LHCN-M2 (cell line): Measurements from ENCODE around the gene LIPJ. TPM values are rescaled to one million over a fixed set of nuclear protein-coding genes. Genes with fewer than 3 reads are reported as not detected.

Experiments
- DNase-seq: peaks from one replicate; pipeline ENCODE4 v3.0.0-alpha.2; 2012; ENCODE audit warnings: low read depth
- total RNA-seq: library from RNA; depleted of rRNA; stranded (reverse); fragments of >200 nt; gene quantifications from 2 replicates; pipeline ENCODE4 v1.2.3, GENCODE V29; 2014; rRNA removed

LIPJ gene
- total RNA-seq, 1 experiment from 2014 or later = not detected

GRCh38 chr10:88594482-88594881 is 7.9 kb downstream of the LIPJ start:
- no peak for DNase-seq

- no peak for DNase-seq
These were observed 11.5 kb downstream of the LIPJ start for GRCh38 chr10:88598055-88598454.

GRCh38 chr10:88608052-88608732 is 21.6 kb downstream of the LIPJ start:
- no peak for DNase-seq

GRCh38 chr10:88608780-88609179 is 22.2 kb downstream of the LIPJ start:
- peak; percentile 18 for DNase-seq

DNA sequence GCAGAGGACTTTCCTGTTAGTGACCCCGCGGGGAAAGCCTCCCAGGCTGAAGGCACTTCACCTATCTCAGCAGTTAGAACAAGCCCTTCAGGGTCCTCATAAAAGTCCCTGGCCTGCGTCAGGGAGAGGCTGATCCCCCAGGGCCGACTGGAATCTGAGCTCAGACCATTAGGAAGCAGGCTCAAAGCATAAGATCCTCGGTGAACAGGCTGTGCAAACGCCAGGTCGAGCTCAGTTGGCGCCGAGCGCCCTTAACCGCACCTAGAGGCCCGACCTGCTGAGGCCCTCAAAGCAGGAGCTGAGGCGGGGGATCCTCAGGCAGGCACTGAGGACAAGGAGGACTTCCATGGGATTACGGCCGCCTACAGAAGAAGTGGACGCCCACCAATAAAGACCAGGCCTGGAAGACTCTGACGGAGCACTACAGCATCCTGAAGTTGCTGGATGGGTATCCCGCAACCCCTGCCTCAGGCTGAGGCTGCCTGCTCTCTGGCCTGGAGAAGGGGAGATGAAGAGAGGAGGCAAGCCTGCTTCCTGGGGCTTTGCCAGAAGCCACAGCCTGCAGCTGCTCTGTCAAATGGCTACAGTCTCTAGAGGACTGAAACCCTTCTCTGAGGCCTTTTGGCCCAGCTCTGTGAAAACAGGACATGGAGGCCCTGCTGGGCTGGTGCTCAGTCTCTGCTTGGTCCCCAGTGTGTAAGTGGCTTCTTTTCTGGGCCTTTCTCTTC is 29.9 kb downstream of the LIPJ start:
- peak; percentile 80 for DNase-seq

DNA sequence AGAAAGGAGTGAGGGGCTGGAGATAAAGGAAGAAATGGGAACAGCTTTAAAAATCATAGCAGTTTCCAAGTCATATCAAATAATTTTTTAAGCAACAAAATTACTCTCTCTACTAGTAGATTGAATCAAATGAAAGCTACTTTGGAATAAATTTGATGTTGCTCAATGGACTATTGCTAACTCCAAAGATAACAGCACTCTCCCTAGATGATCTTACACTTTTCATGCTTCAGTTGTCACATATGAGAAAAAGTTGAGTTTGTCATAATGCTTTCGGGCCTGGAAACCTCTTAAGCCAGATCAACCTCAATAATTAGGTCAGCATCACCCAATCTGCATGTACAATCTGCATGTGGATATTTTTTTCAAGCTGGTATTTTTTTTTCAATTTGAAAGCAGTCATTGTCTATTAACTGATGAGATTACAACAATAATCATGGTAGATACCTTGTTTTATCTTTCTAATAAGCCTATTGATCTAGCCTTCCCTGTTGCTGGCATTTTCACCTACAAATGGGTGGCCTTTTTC is 31.3 kb downstream of the LIPJ start:
- no peak for DNase-seq

- DNase-seq = no peak
These were observed 31.9 kb downstream of the LIPJ start for GRCh38 chr10:88618496-88618895.

GRCh38 chr10:88620441-88620840 is 33.9 kb downstream of the LIPJ start:
- DNase-seq = peak; percentile 75

DNA sequence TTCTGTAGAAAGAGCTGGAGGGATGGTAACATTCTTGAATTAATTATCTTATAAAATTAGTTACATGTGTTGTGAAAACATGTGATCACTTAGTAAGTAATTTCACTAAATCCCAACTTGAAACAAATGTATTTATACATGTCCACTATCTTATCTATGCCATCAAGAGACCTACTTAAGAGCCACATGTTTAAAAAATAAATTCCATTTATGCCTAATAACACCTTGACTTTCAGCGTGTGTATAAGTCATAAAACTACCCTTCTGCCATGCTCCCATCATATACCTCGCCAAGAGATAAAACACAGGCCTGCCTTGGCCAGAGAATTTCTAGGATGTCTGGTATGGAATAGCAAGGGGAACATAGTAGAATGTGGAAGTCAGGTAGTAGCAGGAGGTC is 37.3 kb downstream of the LIPJ start:
- no peak for DNase-seq

- no peak for DNase-seq
These were observed 38.3 kb downstream of the LIPJ start for GRCh38 chr10:88624840-88625239.

DNA sequence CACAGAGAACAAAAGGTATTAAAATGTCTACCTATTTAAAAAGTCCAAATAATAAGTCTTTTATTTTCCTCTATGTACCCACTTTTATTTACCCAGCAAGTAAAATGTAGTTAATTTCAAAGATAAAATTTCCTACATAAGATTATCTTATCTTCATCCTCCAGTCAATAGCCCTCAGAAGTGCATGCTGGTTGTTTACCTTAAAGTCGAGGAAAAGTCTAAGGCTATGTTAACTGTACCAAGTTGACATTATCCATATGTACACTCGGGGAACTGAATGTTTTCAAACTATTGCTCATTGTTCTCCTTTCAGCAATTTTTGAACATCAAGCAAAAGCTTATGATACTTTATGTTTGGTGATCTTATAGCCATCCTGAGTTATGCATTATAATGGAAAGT is 53.6 kb downstream of the LIPJ start:
- no peak for DNase-seq

DNA sequence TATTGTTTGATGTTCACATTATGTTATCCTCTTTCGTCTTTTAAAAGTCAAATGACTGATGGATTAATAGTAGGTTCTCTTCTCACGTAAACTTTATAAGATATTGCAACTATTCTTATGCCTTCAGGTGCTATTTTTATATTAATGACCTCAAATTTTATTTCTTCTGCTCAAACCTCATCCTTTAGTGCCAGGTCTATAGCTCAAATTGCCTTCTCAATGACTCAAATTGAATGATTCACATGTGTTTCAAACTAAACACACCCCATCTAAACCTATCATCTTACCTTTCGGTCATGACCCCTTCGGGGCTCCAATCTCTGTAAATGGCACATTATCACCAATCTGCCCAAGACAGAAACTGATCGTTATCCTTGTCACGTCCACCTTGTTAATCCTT is 55.6 kb downstream of the LIPJ start:
- peak; percentile 25 for DNase-seq

GRCh38 chr10:88642963-88643362 is 56.4 kb downstream of the LIPJ start:
- DNase-seq = peak; percentile 39

DNA sequence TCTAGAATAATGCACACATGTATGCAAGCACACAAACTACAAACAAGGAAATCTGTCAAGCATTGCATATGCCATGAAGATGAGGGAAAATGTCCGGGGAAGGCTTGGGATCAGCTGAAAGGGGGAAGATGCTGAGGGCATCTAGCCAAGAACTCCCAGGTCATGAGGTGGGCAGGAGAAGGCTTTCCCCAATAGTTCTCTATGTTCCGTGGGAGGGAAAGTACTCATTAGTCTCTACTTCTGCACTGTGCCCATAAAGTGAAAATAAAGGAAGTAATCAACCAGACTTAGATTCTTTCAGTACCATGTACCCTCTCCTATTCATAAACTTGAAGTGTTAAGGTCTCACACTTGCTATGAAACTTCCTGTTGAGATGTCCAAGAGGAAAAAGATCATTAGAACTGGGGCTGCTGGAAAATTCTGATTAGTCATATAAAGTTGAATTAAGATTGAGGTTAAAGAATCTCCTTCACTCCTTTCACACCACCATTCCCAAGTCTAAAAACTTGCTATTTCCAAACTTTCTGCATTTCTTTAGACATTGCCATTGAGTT is 60.6 kb downstream of the LIPJ start:
- no peak for DNase-seq

- DNase-seq = peak; percentile 89
These were observed 64.6 kb downstream of the LIPJ start for GRCh38 chr10:88651101-88651551.

GRCh38 chr10:88652616-88653015 is 66.1 kb downstream of the LIPJ start:
- DNase-seq = peak; percentile 47

Other genes with a start within 250 kb of the LIPJ start
- not detected in 2 replicates for gene RNLS, start 3.4 kb upstream of the LIPJ start, total RNA-seq
- gene LIPF, start 77.7 kb downstream of the LIPJ start, total RNA-seq = 0.32 TPM in 1 of 2 replicates, not detected in the other
- gene LIPK, start 119.5 kb downstream of the LIPJ start, total RNA-seq = 0.17 TPM in 1 of 2 replicates, not detected in the other
- not detected in 2 replicates for gene LIPN, start 173.3 kb downstream of the LIPJ start, total RNA-seq
- gene LIPM, start 216.0 kb downstream of the LIPJ start, total RNA-seq = not detected in 2 replicates